H9 (cell line): Measurements from ENCODE around the gene CDH15. TPM values are rescaled to one million over a fixed set of nuclear protein-coding genes. Genes with fewer than 3 reads are reported as not detected.

Experiments
- DNase-seq: peaks from one replicate; pipeline ENCODE4 v3.0.0-alpha.2; 2017
- H2AFZ ChIP-seq: one replicate; pipeline ENCODE4 v1.6.1; 2013; ENCODE audit warnings: mild to moderate bottlenecking, low read length, control low read depth, moderate library complexity
- H2AK5ac ChIP-seq: 2 replicates; pipeline ENCODE4 v1.6.1; 2013; ENCODE audit warnings: low read length, control low read depth, mixed read lengths; ENCODE audit not compliant: insufficient read length
- H2BK120ac ChIP-seq: one replicate; pipeline ENCODE4 v1.6.1; 2013; ENCODE audit warnings: low read depth, mild to moderate bottlenecking, low read length, control low read depth, inconsistent platforms; ENCODE audit not compliant: poor library complexity, severe bottlenecking
- H2BK12ac ChIP-seq: 2 replicates; pipeline ENCODE4 v1.6.1; 2013; ENCODE audit warnings: low read length, control low read depth, mixed read lengths, low read depth; ENCODE audit not compliant: insufficient read length
- H2BK15ac ChIP-seq: 2 replicates; pipeline ENCODE4 v1.6.1; 2013; ENCODE audit warnings: low read depth, low read length, control low read depth
- H2BK20ac ChIP-seq: one replicate; pipeline ENCODE4 v1.6.1; 2013; ENCODE audit warnings: low read depth, mild to moderate bottlenecking, low read length, control low read depth, inconsistent platforms; ENCODE audit not compliant: poor library complexity, severe bottlenecking
- H2BK5ac ChIP-seq: 2 replicates; pipeline ENCODE4 v1.6.1; 2013; ENCODE audit warnings: low read length, control low read depth, mixed read lengths; ENCODE audit not compliant: insufficient read length
- H3K14ac ChIP-seq: 2 replicates; pipeline ENCODE4 v1.6.1; 2013; ENCODE audit warnings: low read length, control low read depth; ENCODE audit not compliant: insufficient read depth
- H3K18ac ChIP-seq: 2 replicates; pipeline ENCODE4 v1.6.1; 2013; ENCODE audit warnings: low read depth, mild to moderate bottlenecking, mixed read lengths, low read length, control low read depth; ENCODE audit not compliant: insufficient read length
- H3K23ac ChIP-seq: 2 replicates; pipeline ENCODE4 v1.6.1; 2013; ENCODE audit warnings: low read length, control low read depth, mixed read lengths, low read depth; ENCODE audit not compliant: insufficient read length
- H3K23me2 ChIP-seq: 2 replicates; pipeline ENCODE4 v1.6.1; 2013; ENCODE audit warnings: low read depth, mild to moderate bottlenecking, mixed read lengths, low read length, control low read depth; ENCODE audit not compliant: insufficient read length, poor library complexity, severe bottlenecking
- H3K27ac ChIP-seq: 2 replicates; pipeline ENCODE4 v1.5.1; 2013; ENCODE audit warnings: low read length, control low read depth, mixed read lengths, low read depth; ENCODE audit not compliant: insufficient read length
- H3K27me3 ChIP-seq: 2 replicates; pipeline ENCODE4 v1.6.1; 2013; ENCODE audit warnings: low read length, control low read depth, inconsistent platforms; ENCODE audit not compliant: insufficient read depth
- H3K4ac ChIP-seq: 2 replicates; pipeline ENCODE4 v1.6.1; 2013; ENCODE audit warnings: low read depth, mild to moderate bottlenecking, control low read depth, inconsistent platforms, low read length, moderate library complexity
- H3K4me1 ChIP-seq: 2 replicates; pipeline ENCODE4 v1.6.1; 2013; ENCODE audit warnings: low read length, control low read depth, inconsistent platforms; ENCODE audit not compliant: insufficient read depth
- H3K4me2 ChIP-seq: 2 replicates; pipeline ENCODE4 v1.6.1; 2013; ENCODE audit warnings: low read length, control low read depth, mixed read lengths; ENCODE audit not compliant: insufficient read length, insufficient read depth
- H3K56ac ChIP-seq: 2 replicates; pipeline ENCODE4 v1.6.1; 2013; ENCODE audit warnings: low read depth, mild to moderate bottlenecking, mixed read lengths, low read length, control low read depth; ENCODE audit not compliant: insufficient read length
- H3K79me1 ChIP-seq: 2 replicates; pipeline ENCODE4 v1.6.1; 2013; ENCODE audit warnings: low read depth, mild to moderate bottlenecking, moderate library complexity, low read length, control low read depth, inconsistent platforms; ENCODE audit not compliant: insufficient read depth, poor library complexity, severe bottlenecking
- H3K79me2 ChIP-seq: 2 replicates; pipeline ENCODE4 v1.6.1; 2013; ENCODE audit warnings: low read length, control low read depth, inconsistent platforms; ENCODE audit not compliant: insufficient read depth
- H3K9ac ChIP-seq: 2 replicates; pipeline ENCODE4 v1.6.1; 2013; ENCODE audit warnings: low read length, control low read depth, mixed read lengths; ENCODE audit not compliant: insufficient read length; ENCODE audit errors: extremely low read depth
- H3K9me3 ChIP-seq: one replicate; pipeline ENCODE4 v1.6.1; 2013; ENCODE audit warnings: low read depth, low read length, inconsistent platforms; ENCODE audit not compliant: control insufficient read depth
- H3T11ph ChIP-seq: one replicate; pipeline ENCODE4 v1.6.1; 2013; ENCODE audit warnings: mild to moderate bottlenecking, low read length, control low read depth, inconsistent platforms
- H4K20me1 ChIP-seq: one replicate; pipeline ENCODE4 v1.6.1; 2013; ENCODE audit not compliant: control insufficient read depth, insufficient read length, insufficient read depth
- H4K5ac ChIP-seq: 2 replicates; pipeline ENCODE4 v1.6.1; 2013; ENCODE audit warnings: low read depth, mild to moderate bottlenecking, mixed read lengths, low read length, control low read depth; ENCODE audit not compliant: insufficient read length
- H4K8ac ChIP-seq: replicated peaks from 2 replicates; pipeline ENCODE4 v1.6.1; 2013; ENCODE audit warnings: low read length, control low read depth, mixed read lengths, low read depth; ENCODE audit not compliant: insufficient read length
- H4K91ac ChIP-seq: 2 replicates; pipeline ENCODE4 v1.6.1; 2013; ENCODE audit warnings: low read depth, mild to moderate bottlenecking, moderate library complexity, mixed read lengths, low read length, control low read depth; ENCODE audit not compliant: insufficient read length
- H3K27ac Mint-ChIP-seq, 3 experiments: 2 replicates in 2 of 3; 3 replicates in 1 of 3; pipeline ENCODE4 v1.8.0; 2020 to 2021; ENCODE audit warnings: mixed read lengths in 3 of 3, mild to moderate bottlenecking in 1 of 3, moderate library complexity in 1 of 3
- H3K27me3 Mint-ChIP-seq: 2 replicates; pipeline ENCODE4 v1.8.0; 2021; ENCODE audit warnings: low read depth, mild to moderate bottlenecking, moderate library complexity, mixed read lengths
- H3K36me3 Mint-ChIP-seq, 3 experiments: 2 replicates in 2 of 3; 3 replicates in 1 of 3; pipeline ENCODE4 v1.8.0; 2020 to 2021; ENCODE audit warnings: low read depth in 3 of 3, mixed read lengths in 3 of 3; ENCODE audit not compliant: insufficient read depth in 1 of 3
- H3K4me1 Mint-ChIP-seq, 2 experiments: 2 replicates each; pipeline ENCODE4 v1.8.0; 2020; ENCODE audit warnings: mixed read lengths in 2 of 2
- H3K4me3 Mint-ChIP-seq, 2 experiments: 2 replicates in 1 of 2; 3 replicates in 1 of 2; pipeline ENCODE4 v1.8.0; 2020 to 2021; ENCODE audit warnings: mild to moderate bottlenecking in 2 of 2, mixed read lengths in 2 of 2, moderate library complexity in 1 of 2
- H3K9me3 Mint-ChIP-seq, 2 experiments: 2 replicates in 1 of 2; 3 replicates in 1 of 2; pipeline ENCODE4 v1.8.0; 2020; ENCODE audit warnings: mild to moderate bottlenecking in 2 of 2, mixed read lengths in 2 of 2, moderate library complexity in 1 of 2
- CTCF ChIP-seq: fragments of 200-600 bp; sonication (generic); conservative IDR thresholded peaks from 3 replicates; pipeline ENCODE4 v1.8.0; 2021; ENCODE audit warnings: antibody characterized with exemption, mild to moderate bottlenecking
- WGBS: extraction: QIAGEN DNeasy Blood & Tissue Kit; methylation state at CpG from one replicate; pipeline ENCODE4 v1.1.7; 2013; ENCODE audit warnings: missing lambda C conversion rate, low lambda C conversion rate, mixed read lengths; ENCODE audit not compliant: insufficient read length; ENCODE audit errors: extremely low coverage; 5-methylcytosine and 5-hydroxymethylcytosine counted together
- total RNA-seq: library from RNA; stranded (reverse); gene quantifications from 2 replicates; pipeline ENCODE4 v1.2.1, GENCODE V29; 2021

The CDH15 gene
- total RNA-seq, 1 experiment from 2014 or later: 0.28 TPM

- Mint-ChIP-seq H3K4me1 (no peaks in the 10 kb centered on the region), H3K27me3 (peaks cover 26% of the 10 kb centered on the region), H3K27ac (no peak overlapping the region)
Measured at GRCh38 chr16:89159850-89160354, 11.6 kb upstream of the CDH15 start.

More at GRCh38 chr16:89159850-89160354, 11.6 kb upstream of the CDH15 start:
- H3K79me1 ChIP-seq: no peaks in the 10 kb centered on the region
- H2BK5ac ChIP-seq: no peak overlapping the region
- no peak overlapping the region; the same call in 1 of the 2 replicates for H3K14ac ChIP-seq
- no peak overlapping the region for H2BK12ac ChIP-seq
- no peak overlapping the region for H3K18ac ChIP-seq
- H3K9ac ChIP-seq: no peak overlapping the region
- H4K8ac ChIP-seq: no peak overlapping the region
- H2BK120ac ChIP-seq: no peak overlapping the region
- no peak overlapping the region for H2AK5ac ChIP-seq
- no peaks in the 10 kb centered on the region for H3K23me2 ChIP-seq
- no peak overlapping the region for H2BK15ac ChIP-seq
- no peaks in the 10 kb centered on the region for H3K4me1 ChIP-seq
- H3K79me2 ChIP-seq: no peaks in the 10 kb centered on the region
- no peak overlapping the region for H2AFZ ChIP-seq
- no peaks in the 10 kb centered on the region for H4K20me1 ChIP-seq
- H3K9me3 ChIP-seq: no peaks in the 10 kb centered on the region
- H2BK20ac ChIP-seq: no peak overlapping the region
- no peak overlapping the region for H3K56ac ChIP-seq
- Mint-ChIP-seq H3K4me3 (no peak overlapping the region), H3K9me3 (peaks cover 11 to 16% of the 10 kb centered on the region in 2 experiments), H3K36me3 (no peaks in the 10 kb centered on the region; a peak in 1 of 7 replicates)
- TF ChIP-seq CTCF: no peak
- H3K4me2 ChIP-seq: no peak overlapping the region
- no peak overlapping the region for H3K23ac ChIP-seq
- DNase-seq: no peak
- H3T11ph ChIP-seq: no peak overlapping the region
- no peak overlapping the region for H4K91ac ChIP-seq
- no peaks in the 10 kb centered on the region for H3K27me3 ChIP-seq
- no peak overlapping the region for H4K5ac ChIP-seq
- no peak overlapping the region for H3K27ac ChIP-seq
- no CpG with 5 or more reads among the region's 20 CpGs for WGBS
- no peak overlapping the region for H3K4ac ChIP-seq
